Keratinocyte (primary cell): ENCODE results near the gene RTP5.

Experiments
- EZH2 ChIP-seq: IDR thresholded peaks from one replicate; pipeline ENCODE4 v1.6.1; 2012; ENCODE audit warnings: inconsistent platforms, mild to moderate bottlenecking, low read length, moderate library complexity
- TF ChIP-seq, protein P1 (sequence below), 3 experiments: IDR thresholded peaks in 1 of 3; conservative IDR thresholded peaks in 1 of 3; optimal IDR thresholded peaks in 1 of 3; 2 replicates in 2 of 3; 3 replicates in 1 of 3; pipeline versions ENCODE3 to v1.5.1; 2011; ENCODE audit warnings: low read length in 3 of 3, mild to moderate bottlenecking in 3 of 3, moderate library complexity in 2 of 3, control low read depth in 1 of 3, inconsistent platforms in 1 of 3; ENCODE audit not compliant: insufficient read depth in 2 of 3; ENCODE audit errors: extremely low read depth in 1 of 3

DNA sequence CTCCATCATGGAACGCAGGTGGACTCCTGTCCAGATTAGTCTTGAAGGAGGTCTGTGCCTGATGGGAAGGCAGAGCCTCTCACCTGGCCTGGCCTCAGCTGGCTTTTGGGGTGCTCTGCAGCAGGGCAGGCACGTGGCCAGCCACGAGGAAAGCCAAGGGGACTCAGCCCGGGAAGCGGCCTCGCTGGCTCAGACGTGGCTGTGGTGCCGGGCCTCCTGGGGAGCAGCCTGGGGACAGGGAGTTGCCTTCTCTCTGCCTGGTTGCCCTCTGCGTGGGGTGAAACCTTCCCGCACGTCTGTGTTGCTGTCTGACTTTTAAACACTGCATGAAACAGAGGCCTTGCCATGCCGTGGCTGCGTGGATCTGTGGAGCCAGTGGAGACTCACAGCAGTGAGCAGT, 45.0 kb downstream of the RTP5 start:
- TF ChIP-seq, protein P1, sequence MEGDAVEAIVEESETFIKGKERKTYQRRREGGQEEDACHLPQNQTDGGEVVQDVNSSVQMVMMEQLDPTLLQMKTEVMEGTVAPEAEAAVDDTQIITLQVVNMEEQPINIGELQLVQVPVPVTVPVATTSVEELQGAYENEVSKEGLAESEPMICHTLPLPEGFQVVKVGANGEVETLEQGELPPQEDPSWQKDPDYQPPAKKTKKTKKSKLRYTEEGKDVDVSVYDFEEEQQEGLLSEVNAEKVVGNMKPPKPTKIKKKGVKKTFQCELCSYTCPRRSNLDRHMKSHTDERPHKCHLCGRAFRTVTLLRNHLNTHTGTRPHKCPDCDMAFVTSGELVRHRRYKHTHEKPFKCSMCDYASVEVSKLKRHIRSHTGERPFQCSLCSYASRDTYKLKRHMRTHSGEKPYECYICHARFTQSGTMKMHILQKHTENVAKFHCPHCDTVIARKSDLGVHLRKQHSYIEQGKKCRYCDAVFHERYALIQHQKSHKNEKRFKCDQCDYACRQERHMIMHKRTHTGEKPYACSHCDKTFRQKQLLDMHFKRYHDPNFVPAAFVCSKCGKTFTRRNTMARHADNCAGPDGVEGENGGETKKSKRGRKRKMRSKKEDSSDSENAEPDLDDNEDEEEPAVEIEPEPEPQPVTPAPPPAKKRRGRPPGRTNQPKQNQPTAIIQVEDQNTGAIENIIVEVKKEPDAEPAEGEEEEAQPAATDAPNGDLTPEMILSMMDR (optimal IDR thresholded peaks at IDR 0.05 in 1 of 3, IDR thresholded peaks at IDR 0.05 in 1 of 3, conservative IDR thresholded peaks at IDR 0.05 in 1 of 3; ENCODE audit: extremely low read depth in 1 of 3, insufficient read depth in 2 of 3, low read length in 3 of 3), result no peak
- no peak for TF ChIP-seq EZH2
